NT2/D1 (cell line): ENCODE data around the gene MYG1.

Experiments used
- DNase-seq: peaks from one replicate; pipeline ENCODE4 v3.0.0-alpha.2; 2011; ENCODE audit warnings: low read depth, low spot score
- H3K27me3 ChIP-seq: 2 replicates; pipeline ENCODE4 v1.6.0; 2011; ENCODE audit warnings: mild to moderate bottlenecking; ENCODE audit not compliant: insufficient read length, insufficient read depth
- H3K36me3 ChIP-seq: 2 replicates; pipeline ENCODE4 v1.6.1; 2011; ENCODE audit warnings: mild to moderate bottlenecking, low read length, mixed read lengths; ENCODE audit not compliant: insufficient read depth, insufficient read length
- H3K4me1 ChIP-seq: 2 replicates; pipeline ENCODE4 v1.5.1; 2011; ENCODE audit not compliant: insufficient read depth, insufficient read length
- H3K4me3 ChIP-seq: 2 replicates; pipeline ENCODE4 v1.5.1; 2011; ENCODE audit warnings: low read depth; ENCODE audit not compliant: insufficient read length
- H3K9ac ChIP-seq: 2 replicates; pipeline ENCODE4 v1.6.0; 2011; ENCODE audit warnings: low read depth; ENCODE audit not compliant: insufficient read length
- H3K9me3 ChIP-seq: 2 replicates; pipeline ENCODE4 v1.5.1; 2011; ENCODE audit warnings: mild to moderate bottlenecking, low read length; ENCODE audit not compliant: insufficient read depth
- SUZ12 ChIP-seq: IDR thresholded peaks from 2 replicates; pipeline ENCODE4 v1.6.1; 2011; ENCODE audit not compliant: insufficient read length, insufficient read depth; ENCODE audit errors: extremely low read depth
- YY1 ChIP-seq: IDR thresholded peaks from 2 replicates; pipeline ENCODE4 v1.6.1; 2011; ENCODE audit not compliant: insufficient read length, insufficient read depth
- ZNF274 ChIP-seq: IDR thresholded peaks from 2 replicates; pipeline ENCODE4 v1.6.1; 2011; ENCODE audit warnings: mild to moderate bottlenecking, low read depth, low read length

Gene MYG1

GRCh38 chr12:53347905-53348304, 48.4 kb downstream of the MYG1 start:
- peaks cover 20% of the 10 kb centered on the region for H3K27me3 ChIP-seq
- H3K9me3 ChIP-seq: no peaks in the 10 kb centered on the region
- no peaks in the 10 kb centered on the region for H3K36me3 ChIP-seq
- DNase-seq: no peak
- H3K4me3 ChIP-seq: no peak overlapping the region
- no peak overlapping the region for H3K9ac ChIP-seq
- H3K4me1 ChIP-seq: peaks cover 13% of the 10 kb centered on the region
- no peak for TF ChIP-seq SUZ12
- no peak for TF ChIP-seq ZNF274
- TF ChIP-seq YY1: no peak

DNA sequence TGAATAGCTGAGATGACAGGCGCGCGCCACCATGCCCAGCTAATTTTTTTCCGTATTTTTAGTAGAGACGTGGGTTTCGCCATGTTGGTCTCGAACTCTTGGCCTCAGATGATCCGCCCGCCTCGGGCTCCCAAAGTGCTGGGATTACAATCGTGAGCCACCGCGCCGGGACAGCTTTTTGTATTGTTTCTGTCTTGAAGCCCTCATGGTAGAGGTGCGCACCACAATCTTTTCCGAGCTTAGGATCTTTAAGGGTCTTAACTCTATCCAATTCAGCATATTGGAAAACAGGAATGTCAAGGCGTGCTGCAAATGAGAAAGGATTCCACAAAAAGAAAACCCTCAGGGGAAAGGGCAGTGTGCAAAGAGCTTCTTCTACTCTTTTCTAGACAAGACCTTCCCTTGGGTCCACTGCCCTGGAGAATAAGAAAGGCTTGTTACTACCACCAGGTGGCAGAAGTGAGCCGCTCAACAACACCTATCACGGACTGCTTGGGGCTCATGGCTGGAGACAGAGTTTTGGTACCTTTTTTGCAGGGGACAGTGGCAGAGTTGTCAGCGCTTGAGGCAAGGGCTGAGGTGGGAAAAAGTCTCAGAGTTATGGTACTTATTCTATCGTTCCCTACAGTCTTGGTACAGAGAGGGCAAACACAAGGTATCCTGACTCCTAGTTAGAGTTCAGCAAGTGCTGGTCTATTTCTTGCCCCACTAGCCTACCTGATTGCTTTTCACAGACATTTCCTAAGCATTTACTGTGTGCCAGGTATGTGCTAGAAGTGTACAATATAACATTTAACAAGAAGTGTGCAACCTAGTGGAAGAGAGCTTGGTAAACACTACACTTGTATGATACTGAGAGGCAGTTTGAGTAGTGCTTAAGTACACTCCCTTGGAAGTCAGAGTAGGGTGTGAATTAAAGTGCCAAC, 53.1 kb downstream of the MYG1 start:
- peak; percentile 93 for DNase-seq
- Histone ChIP-seq H3K9me3 (no peaks in the 10 kb centered on the region), H3K4me3 (no peak overlapping the region), H3K36me3 (no peaks in the 10 kb centered on the region), H3K27me3 (no peaks in the 10 kb centered on the region), H3K4me1 (no peaks in the 10 kb centered on the region), H3K9ac (no peak overlapping the region)
- no peak for TF ChIP-seq YY1
- TF ChIP-seq SUZ12: no peak
- no peak for TF ChIP-seq ZNF274

- H3K36me3 ChIP-seq: no peaks in the 10 kb centered on the region
- H3K4me1 ChIP-seq: no peaks in the 10 kb centered on the region
- no peak overlapping the region for H3K4me3 ChIP-seq
- H3K9me3 ChIP-seq: no peaks in the 10 kb centered on the region
- TF ChIP-seq YY1: no peak
- TF ChIP-seq ZNF274: no peak
- no peak for TF ChIP-seq SUZ12
- no peaks in the 10 kb centered on the region for H3K27me3 ChIP-seq
- H3K9ac ChIP-seq: no peak overlapping the region
- no peak for DNase-seq
Observed at GRCh38 chr12:53353257-53353655, 53.8 kb downstream of the MYG1 start.

- DNase-seq: no peak
- TF ChIP-seq SUZ12 (no peak), YY1 (no peak), ZNF274 (no peak)
- Histone ChIP-seq H3K4me3 (no peak overlapping the region), H3K27me3 (no peaks in the 10 kb centered on the region), H3K4me1 (no peaks in the 10 kb centered on the region), H3K9ac (no peak overlapping the region), H3K9me3 (no peaks in the 10 kb centered on the region), H3K36me3 (no peaks in the 10 kb centered on the region)
Observed at GRCh38 chr12:53355121-53355520, 55.6 kb downstream of the MYG1 start.
